GM18951 (cell line): ENCODE data around the gene VPS37C.
"Not testable (repeated sequence)": the region's sequence is repeated elsewhere in the genome, so short reads cannot be mapped to it uniquely, and the experiment has no call there.

Experiments used
- POLR2A ChIP-seq: IDR thresholded peaks from 4 replicates; pipeline ENCODE4 v1.6.1; 2011; ENCODE audit warnings: mild to moderate bottlenecking; ENCODE audit not compliant: insufficient read length, insufficient read depth; ENCODE audit errors: extremely low read depth
- in situ Hi-C: fragments of 300-500 bp; cut with MboI; formaldehyde crosslinking; loops from one replicate; pipeline ENCODE4 v1.12.0; 2022; ENCODE audit warnings: low sequenced_read_pairs, mixed read lengths, inconsistent platforms; ENCODE audit not compliant: unreplicated experiment

Gene VPS37C

GRCh38 chr11:61108847-61109585 lies 52.2 kb downstream of the VPS37C start:
- in situ Hi-C loops: no loop called here
- no peak for TF ChIP-seq POLR2A

GRCh38 chr11:61107888-61108287 lies 53.3 kb downstream of the VPS37C start:
- in situ Hi-C loops: no loop called here
- TF ChIP-seq POLR2A: no peak

GRCh38 chr11:61106894-61107470 lies 54.2 kb downstream of the VPS37C start:
- in situ Hi-C loops: no loop called here
- TF ChIP-seq POLR2A: no peak

GRCh38 chr11:61106296-61106695 lies 54.9 kb downstream of the VPS37C start:
- in situ Hi-C loops: no loop called here
- TF ChIP-seq POLR2A: no peak

- in situ Hi-C loops: no loop called here
- TF ChIP-seq POLR2A: no peak
Measured at GRCh38 chr11:61104963-61105362, 56.3 kb downstream of the VPS37C start.

GRCh38 chr11:61103851-61104423 lies 57.3 kb downstream of the VPS37C start:
- no peak for TF ChIP-seq POLR2A
- in situ Hi-C loops: no loop called here

- in situ Hi-C loops: no loop called here
- no peak for TF ChIP-seq POLR2A
Measured at GRCh38 chr11:61102667-61103571, 58.3 kb downstream of the VPS37C start.

- TF ChIP-seq POLR2A: no peak
- in situ Hi-C loops: no loop called here
Measured at GRCh38 chr11:61098778-61099177, 62.4 kb downstream of the VPS37C start.

GRCh38 chr11:61098261-61098660 lies 63.0 kb downstream of the VPS37C start:
- in situ Hi-C loops: not testable (repeated sequence)

GRCh38 chr11:61095021-61095420 lies 66.2 kb downstream of the VPS37C start:
- TF ChIP-seq POLR2A: no peak
- in situ Hi-C loops: no loop called here

- in situ Hi-C loops: not testable (repeated sequence)
Measured at GRCh38 chr11:61094167-61094566, 67.1 kb downstream of the VPS37C start.

- in situ Hi-C loops: no loop called here
- TF ChIP-seq POLR2A: no peak
Measured at GRCh38 chr11:61092908-61093763, 68.1 kb downstream of the VPS37C start.

GRCh38 chr11:61092280-61092766 lies 68.9 kb downstream of the VPS37C start:
- in situ Hi-C loops: no loop called here
- peak; percentile 32 for TF ChIP-seq POLR2A
